Fibroblast of skin of scalp (primary cell): Measurements from ENCODE around the gene STAMBP.
"Not testable (repeated sequence)": the region's sequence is repeated elsewhere in the genome, so short reads cannot be mapped to it uniquely, and the experiment has no call there.

Experiments used
- DNase-seq: peaks from one replicate; pipeline ENCODE4 v3.0.0-alpha.2; 2013

STAMBP gene

DNA sequence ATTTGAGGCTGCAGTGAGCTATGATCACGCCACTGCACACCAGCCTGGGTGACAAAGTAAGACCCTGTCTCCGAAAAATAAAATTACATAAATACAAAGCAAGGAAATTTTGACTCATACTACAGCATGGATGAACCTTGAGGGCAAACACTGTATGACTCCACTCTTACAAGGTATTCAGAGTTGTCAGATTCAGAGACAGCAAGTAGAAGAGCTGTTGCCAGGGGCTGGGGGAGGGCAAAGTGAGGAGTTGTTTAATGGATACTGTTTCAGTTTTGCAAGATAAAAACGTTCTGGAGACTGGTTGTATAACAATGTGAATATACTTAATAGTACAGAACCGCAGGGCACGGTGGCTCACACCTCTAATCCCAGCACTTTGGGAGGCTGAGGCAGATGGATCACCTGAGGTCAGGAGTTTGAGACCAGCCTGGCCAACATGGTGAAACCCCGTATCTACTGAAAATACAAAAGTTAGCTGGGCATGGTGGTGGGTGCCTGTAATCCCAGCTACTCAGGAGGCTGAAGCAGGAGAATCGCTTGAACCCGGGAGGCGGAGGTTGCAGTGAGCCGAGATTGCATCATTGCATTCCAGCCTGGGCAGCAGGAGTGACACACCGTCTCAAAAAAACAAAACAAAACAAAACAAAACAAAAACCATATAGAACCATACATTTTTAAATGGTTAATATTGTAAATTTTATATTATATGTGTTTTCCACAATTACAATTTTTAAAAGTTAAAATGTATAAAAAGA, 59.0 kb downstream of the STAMBP start:
- DNase-seq: not testable (repeated sequence)

DNA sequence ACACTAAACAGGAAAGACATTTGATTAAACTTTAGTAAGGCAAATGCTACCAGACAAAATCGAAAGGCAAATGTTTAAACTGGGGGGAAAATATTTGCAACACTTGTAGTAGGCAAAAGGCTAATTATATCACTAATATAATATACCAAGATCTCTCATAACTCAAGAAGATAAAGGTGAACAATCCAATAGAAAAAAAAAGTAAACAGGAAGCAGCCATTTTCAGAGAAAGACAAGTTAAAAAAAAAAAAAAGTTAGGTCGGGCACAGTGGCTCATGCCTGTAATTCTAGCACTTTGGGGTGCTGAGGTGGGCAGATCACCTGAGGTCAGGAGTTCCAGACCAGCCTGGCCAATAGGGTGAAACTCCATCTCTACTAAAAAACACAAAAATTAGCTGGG, 59.6 kb downstream of the STAMBP start:
- no peak for DNase-seq

DNA sequence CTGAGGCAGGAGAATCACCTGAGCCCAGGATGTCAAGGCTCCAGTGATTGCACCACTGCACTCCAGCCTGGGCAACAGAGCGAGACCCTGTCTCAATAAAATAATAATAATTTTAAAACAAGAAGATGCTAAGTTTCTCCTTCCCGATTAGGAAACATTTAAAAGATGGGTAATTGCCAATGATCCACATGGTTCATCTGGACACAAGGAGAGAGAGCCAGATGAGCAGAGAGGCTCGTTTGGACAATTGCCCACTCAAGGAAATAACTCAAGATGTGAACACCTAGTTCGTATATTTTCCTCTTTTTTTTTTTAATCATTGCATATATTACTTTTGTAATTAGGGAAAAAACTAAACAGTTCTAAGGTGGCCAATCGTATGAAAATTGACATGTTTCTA, 60.4 kb downstream of the STAMBP start:
- DNase-seq: no peak

DNA sequence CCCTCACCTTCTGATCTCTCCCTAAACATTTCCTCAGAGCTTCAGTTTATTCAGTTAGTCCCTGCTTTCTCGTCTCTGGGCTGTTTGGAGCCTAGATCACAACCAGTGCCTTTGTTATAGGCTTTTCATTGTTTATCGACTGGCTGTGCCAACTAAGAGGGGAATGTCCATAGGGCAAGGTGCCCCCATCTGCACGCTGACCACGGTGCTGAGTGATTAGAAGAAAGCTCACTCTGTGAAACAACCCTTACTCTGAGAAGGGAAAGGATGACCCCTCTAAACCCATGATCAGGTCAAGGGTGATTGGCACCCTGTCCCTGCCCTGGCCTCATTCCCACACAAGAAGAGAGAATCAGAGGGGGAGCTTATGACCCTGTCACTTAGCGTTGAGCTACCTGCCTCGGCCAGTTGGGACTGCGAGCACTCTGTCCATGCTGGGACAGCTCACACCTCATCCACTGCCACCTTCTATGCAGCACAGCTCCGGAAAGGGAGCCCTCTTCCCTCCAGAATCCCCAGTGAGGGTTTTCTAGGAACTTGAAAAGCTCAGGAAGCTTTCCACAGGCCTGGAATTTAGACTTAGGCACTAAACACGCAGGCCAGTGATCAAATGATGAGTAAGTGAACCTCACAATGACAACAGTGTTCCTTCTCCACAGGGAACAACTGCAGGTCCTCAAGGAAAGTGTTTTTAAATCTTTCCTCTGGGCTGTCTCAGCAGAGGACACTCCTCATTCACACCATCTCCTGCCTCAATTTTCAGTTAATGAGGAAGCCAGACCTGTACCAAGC, 61.7 kb downstream of the STAMBP start:
- peak; percentile 40 for DNase-seq

DNA sequence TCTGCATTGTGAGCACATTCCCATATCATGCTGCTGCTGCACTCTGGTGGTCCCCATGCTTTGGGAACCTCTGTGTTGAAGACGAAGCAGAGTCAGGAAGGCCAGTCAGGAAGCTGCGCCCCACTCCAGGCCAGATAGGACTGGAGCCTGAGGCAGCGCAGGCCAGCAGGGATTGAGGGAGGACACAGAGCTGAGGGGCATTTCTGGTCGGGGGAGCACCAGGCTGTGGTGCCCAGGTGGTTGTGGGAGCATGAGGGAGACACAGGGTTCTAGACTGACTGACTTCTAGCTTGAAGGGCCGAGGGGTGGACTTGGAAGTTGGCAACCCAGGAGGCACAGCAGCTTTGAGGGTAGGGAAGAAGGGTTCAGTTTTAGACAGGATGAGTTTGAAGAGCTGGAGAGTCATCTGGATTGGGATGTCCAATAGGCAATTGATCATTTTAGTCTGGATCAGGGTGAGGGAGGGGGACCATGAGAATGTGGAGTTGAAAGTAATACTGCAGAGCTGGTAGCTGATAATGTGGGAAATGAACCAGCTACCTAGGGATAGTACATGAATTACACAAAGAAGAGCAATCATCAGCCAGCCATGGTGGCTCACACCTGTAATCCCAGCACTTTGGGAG, 62.6 kb downstream of the STAMBP start:
- no peak for DNase-seq

DNA sequence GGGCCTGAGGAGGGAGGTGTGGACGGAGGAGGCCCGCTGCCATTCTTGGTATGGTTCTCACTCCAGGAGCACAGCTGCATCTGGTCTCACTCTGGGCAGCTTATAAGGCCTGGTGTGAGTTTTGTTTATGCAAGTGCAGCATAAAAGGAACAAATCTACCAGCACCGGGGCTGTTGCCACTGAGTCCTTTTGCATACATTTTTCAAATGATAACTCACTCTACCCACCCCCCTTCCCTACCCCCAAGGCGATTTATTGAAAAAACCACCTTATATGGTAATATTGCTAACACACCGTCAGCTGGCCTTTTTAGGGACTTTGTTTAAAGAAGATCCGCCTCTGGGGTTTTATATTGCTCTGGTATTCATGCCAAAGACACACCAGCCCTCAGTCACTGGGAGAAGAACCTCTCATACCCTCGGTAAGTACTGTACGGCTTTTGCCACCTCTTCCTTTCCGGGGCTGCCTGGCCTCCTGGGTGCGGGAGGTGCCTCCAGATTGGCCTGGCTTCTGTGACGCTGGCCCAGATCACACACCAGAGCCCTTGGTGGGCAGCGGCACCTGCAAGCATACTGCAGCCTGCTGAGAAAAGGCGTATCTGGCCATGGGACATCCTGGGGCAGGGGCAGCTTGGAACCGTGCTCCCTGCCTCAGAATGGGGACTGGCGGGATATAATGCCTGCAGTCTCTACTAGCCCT, 64.0 kb downstream of the STAMBP start, which contains the start of gene ACTG2:
Gene ACTG2, plus strand, starts transcription at position 378 of the 699 bp plus-strand sequence. CDS start 8,304 bp downstream, outside the sequence.
- peak; percentile 93 for DNase-seq

DNA sequence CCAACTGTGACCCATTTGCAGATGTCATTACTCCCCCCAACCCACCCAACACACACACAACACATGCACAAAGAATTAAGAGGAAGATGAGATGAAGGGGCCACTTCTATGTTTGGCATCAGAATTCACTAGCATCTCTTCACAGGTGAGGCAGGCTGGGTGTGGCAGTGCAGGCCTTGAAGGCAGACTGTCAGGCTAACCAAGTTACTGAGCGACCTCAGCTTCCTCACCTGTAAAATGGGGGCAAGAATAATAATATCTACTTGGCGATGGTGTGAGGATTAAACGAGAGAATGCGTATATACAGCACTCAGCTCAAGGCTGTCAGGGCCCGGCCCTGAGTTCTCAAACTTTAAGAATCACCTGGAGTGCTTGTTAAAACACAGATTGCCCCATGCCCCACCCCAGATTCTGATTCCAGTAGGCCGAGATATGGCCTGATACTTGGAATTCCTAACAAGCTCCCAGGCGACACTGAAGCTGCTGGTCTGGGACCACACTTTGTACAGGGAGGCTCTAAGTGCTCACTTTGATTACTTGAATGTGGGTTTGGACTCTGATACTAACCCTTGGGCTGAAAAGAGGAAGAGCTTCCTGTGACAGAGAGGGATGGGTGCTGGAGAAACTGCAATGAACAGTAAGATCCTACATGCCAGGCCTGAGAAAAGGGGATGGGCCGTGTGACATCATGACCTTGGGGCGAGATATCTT, 65.2 kb downstream of the STAMBP start:
- no peak for DNase-seq

DNA sequence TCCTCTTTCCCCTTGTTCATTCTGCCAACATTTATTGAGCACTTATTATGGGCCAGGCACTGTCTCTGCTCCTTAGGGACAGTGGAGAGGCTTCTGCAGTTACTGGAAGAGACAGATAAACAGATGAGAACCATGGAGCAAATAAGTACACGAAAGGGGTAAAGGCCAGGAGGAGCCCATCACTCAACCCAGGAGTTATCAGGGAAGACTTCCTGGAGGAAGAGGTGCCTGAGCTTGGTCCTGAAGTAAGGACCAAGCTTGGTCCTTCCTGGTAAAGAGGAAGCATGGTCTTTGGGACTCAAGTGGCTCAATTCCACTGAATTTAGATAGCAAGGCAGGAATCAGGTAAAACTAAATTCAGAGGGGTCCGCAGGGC, 65.7 kb downstream of the STAMBP start:
- DNase-seq: no peak

DNA sequence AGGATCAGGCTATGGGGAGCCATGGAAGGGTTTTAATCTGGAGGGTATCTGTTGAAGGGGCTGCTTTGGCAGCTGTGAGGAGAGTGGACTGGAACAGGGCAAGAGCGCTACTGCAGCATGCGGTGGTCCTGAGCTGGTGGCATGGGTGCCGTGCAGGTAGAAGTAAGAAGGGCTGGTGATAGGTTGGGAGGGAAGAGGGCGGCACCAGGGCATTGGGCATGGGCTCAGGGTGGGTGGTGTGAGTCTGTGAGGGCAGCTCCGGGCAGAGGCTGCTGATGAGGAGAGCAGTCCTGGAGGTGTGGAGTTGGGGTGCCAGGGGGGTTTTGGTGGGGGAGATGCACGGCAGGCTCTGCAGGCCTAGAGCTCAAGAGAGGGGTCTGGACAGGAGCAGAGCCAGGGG, 66.1 kb downstream of the STAMBP start:
- no peak for DNase-seq

DNA sequence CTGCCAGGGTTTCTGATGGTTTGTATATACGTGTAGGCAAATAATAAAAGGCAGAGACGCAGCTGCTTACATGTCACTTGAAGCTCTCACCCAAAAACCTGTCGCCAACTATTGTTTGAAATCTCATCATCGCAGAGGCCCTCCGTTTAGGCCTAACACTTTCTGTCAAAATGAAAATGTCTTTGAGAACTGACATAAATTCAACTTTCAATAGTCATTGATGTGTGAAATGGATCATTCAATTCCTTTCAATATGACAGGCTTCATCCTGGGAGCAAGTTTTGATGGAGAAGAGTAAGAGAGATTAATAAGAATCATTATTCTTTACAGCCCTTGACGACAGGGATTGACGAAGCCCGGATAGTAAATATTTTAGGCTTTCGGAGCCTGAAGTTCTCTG, 66.7 kb downstream of the STAMBP start:
- no peak for DNase-seq

DNA sequence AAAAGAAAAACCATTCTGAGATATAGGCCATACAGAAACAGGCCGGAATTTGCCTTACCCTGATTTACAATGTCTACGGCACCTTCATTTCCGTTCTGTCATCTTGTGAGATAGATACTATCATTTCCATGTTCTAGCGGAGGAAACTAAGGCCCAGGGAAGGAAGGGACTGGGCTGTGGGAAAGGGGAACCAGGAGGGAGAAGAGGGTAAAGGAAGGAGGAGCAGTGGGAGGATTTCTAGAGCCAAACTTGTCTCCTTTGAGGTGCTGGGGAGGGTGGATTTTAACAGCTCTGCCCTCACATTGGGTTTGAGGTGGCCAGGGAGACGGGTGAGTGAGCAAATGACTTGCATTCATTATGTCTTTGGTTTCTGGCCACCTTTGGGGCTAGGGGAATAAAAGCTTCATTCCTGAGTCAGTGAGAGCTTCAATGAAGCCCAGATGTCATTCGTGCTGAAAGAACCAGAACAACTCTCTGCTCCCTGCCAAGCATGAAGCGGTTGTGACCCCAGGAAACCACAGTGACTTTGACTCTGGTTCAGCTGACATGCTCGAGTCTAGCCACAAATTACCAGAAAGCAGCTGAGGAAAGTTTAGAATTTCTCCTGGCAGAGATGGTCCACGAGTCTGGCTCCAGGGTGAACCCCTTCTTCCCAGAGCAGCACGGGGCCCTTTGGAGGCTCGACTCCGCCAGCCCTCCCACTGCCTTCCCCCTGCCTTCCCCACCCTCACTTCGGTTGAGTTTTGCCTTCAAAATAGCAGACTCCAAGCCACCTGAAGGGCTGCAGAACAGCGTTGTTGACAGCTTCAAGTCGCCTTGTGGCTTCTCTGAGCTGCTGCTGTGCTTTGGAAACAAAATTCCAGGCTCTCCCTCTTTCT, 67.8 kb downstream of the STAMBP start:
- DNase-seq: peak; percentile 91

DNA sequence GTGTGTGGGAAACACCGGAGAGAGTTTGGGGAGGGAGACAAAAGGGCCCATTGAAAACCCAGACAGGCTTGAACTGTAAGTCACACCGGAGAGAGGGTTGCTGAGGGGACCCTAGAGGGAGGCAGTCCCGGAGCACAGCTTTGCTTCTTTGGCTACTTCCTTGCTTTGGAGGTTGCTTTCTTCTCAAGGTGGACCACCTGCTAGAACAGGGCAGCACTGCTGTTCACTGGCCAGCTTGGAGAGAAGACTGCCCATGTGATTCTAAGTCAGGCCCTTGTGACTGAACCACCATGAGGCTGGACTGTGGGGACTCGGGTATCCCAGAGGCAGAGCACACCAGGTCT, 68.5 kb downstream of the STAMBP start:
- no peak for DNase-seq

DNA sequence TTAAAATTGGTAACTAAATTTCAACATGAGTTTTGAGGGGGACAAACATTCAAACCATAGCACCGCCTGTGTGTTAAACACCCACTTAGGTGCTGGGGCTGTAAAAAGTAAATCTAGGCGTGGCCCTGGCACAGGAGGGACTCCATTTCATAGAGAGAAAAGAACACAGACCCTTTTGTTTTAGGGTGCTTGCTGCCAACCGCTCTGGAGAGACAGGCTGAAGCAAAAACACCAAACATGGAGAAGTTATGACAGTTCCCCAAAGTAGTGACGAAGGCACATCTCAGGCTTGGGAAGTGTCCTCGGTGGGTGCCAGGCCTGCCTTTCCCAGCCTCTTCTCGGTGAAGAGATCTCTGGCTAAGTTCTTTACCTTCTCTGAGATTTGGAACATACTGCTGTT, 69.2 kb downstream of the STAMBP start:
- DNase-seq: no peak

DNA sequence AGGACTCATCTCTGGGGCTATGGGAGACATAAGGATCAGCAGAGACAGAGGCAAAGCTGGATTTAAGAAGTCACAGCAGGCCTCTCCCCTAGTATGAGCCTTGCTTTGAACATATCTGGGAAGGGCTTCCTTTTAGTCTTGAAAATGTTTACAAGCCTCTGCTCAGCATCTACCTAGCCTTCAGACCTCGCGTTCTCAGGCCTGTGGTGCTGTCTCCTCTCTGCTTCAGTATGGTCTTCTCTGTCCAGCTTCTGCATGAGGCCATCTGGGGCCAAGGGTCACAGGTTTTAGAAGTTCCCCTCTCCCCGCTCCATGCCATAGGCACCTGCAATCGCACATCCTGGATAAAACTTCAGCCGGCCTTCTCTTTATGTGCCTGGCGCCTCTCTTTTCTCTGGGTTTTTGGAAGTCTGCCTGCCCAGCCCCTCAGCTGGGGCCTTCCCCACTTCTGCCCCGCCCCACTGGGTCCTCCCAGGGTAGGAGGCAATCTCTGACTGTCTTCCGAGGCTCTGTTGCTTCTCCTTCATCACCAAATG, 71.1 kb downstream of the STAMBP start:
- DNase-seq: no peak

DNA sequence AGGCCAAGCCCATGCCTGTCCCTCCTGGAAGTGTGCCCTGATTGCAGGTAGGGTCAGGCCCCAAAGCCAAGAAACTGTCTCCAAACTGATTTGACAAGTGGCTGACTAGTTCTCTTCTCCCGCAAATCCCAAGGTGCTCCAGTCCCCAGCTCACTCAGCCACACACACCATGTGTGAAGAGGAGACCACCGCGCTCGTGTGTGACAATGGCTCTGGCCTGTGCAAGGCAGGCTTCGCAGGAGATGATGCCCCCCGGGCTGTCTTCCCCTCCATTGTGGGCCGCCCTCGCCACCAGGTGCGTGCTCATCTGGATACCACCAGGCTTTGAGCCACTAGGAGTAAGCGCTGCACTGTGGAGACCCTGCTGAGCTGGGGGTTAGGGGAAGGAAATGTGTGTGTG, 72.4 kb downstream of the STAMBP start:
- DNase-seq: no peak

DNA sequence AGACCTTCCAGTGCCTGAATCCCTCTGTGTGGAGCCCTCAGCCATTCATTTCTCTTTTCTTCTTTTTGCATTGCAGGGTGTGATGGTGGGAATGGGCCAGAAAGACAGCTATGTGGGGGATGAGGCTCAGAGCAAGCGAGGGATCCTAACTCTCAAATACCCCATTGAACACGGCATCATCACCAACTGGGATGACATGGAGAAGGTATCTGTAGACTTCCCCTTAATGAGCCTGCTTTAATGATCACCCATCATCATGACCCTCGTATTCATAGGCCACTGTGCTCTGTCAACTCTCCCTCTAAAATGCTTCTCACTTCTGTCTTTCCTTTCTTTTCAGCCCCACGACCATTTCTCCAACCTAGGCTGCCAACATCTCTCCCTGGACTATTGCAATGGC, 73.5 kb downstream of the STAMBP start:
- DNase-seq: no peak

DNA sequence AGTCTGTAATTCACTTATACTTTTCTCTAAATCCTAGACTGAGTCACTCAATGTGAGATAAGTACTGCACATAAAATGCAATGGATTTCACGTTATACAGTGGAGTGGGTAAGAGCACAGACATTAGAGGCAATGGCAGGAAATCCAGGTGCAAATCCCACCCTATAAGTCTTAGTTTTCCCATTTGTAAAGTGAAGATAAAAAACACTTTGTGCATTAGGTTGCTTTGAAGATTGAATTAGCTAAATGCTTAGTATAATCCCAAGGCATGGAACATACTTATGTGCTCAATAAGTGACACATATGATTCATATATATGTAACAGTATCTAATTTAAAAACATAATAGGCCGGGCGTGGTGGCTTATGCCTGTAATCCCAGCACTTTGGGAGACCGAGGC, 74.6 kb downstream of the STAMBP start:
- DNase-seq: no peak

DNA sequence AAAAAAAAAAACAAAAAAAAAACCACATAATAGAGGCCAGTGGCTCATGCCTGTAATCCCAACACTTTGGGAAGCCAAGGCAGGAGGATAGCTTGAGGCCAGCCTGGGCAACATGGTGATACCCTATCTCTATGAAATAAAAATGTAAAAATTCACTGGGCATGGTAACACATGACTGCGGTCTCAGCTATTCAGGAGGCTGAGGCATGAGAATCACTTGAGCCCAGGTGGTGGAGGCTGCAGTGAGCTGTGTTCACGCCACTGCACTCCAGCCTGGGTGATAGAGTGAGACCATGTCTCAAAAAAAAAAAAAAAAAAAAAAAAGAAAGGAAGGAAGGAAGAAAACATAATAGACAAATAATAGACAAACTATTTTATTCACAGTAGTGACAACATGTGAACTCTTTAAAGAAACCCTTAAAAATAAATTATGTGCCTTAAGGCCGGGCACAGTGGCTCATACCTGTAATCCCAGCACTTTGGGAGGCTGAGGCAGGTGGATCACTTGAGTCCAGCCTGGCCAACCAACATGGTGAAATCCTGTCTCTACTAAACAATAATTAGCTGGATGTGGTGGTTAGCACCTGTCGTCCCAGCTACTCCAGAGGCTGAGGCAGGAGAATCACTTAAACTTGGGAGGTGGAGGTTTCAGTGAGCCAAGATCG, 75.3 kb downstream of the STAMBP start:
- not testable (repeated sequence) for DNase-seq

DNA sequence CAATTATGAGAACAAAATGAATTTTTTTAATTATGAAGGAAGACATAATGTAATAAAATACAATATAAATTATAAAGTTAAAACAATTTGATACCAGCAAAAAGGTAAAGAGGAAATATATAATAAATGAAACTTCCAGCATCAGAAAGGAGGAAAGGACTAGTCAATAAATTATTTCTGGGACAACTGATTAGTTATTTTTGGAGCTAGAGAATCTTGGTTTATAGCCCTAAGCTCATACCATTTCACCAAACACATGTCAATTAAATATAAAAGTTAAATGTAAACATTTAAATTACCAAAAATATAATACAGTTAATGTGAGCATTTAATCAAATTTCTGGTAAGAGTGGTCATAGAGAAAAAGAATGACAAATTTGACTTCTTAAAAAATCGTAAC, 76.2 kb downstream of the STAMBP start:
- DNase-seq: no peak

DNA sequence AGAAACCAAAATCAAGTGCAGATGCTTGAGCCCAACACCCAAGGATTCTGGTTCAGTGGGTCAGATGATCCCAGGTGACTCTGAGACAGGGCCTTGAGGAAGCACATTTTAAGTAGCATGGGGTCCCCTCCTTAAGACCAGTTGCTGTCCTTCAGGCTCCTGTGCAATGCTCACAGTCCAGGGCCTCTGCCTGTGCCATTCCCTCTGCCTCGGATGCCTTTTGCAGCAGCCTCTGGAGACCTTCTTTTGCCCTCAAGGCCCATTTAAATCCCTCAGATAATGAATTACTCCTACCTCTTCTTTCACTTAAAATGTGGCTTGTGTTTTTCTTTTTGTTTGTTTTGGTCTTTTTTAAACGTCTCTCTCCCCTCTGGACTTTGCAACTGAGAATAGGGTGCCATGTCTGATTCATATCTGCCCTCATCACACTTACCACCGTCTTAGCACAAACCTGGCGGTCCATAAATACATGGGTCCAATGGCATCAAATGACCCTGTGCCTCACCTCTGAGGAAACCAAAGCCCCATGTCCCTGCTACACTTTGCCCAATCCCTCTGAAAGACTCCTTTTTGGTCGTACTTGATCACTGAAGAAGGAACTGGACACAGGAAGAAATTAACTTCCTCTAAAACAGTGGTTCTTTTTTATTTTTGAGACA, 78.2 kb downstream of the STAMBP start:
- no peak for DNase-seq
